H1 (cell line): Measurements from ENCODE around the gene GRAMD1B. TPM values are rescaled to one million over a fixed set of nuclear protein-coding genes. Genes with fewer than 3 reads are reported as not detected.

Experiments
- CTCF ChIA-PET: fragments of 300-600 bp; sonication (Branson Sonifier 250); formaldehyde crosslinking; loops from one replicate; lab custom pipeline; 2021; ENCODE audit not compliant: partially characterized antibody; lab: Charles Lee
- POLR2A ChIA-PET: fragments of 300-600 bp; sonication (Branson Sonifier 250); formaldehyde crosslinking; loops from one replicate; lab custom pipeline; 2021; ENCODE audit warnings: inconsistent platforms; ENCODE audit not compliant: partially characterized antibody; lab: Charles Lee
- DNase-seq, 2 experiments: peaks; one replicate each; pipeline versions ENCODE4 v3.0.0 to v3.0.0-alpha.2; 2010 to 2022; ENCODE audit warnings: low spot score in 2 of 2, low read depth in 1 of 2, mixed read lengths in 1 of 2
- FAIRE-seq: peaks from 2 replicates; lab custom pipeline; 2011; peaks lifted over from hg19 to GRCh38; lab: Jason Lieb, UNC
- H2AFZ ChIP-seq: 2 replicates; pipeline ENCODE4 v1.8.1; 2012; ENCODE audit warnings: low read length, inconsistent platforms
- H2AK5ac ChIP-seq: 2 replicates; pipeline ENCODE4 v1.6.1; 2013; ENCODE audit warnings: low read depth, low read length
- H2BK120ac ChIP-seq: replicated peaks from 2 replicates; pipeline ENCODE3; 2013; ENCODE audit warnings: low read depth, low read length, inconsistent platforms
- H2BK12ac ChIP-seq: 2 replicates; pipeline ENCODE4 v1.6.1; 2013; ENCODE audit warnings: low read depth, low read length
- H2BK15ac ChIP-seq: 2 replicates; pipeline ENCODE4 v1.6.1; 2013; ENCODE audit warnings: low read length
- H2BK20ac ChIP-seq: 2 replicates; pipeline ENCODE4 v1.6.1; 2013; ENCODE audit warnings: low read length
- H2BK5ac ChIP-seq: 2 replicates; pipeline ENCODE4 v1.6.1; 2013; ENCODE audit warnings: low read depth, low read length
- H3K14ac ChIP-seq: 2 replicates; pipeline ENCODE4 v1.6.1; 2013; ENCODE audit warnings: inconsistent platforms; ENCODE audit not compliant: insufficient read length
- H3K18ac ChIP-seq: 2 replicates; pipeline ENCODE4 v1.6.1; 2013; ENCODE audit warnings: low read length; ENCODE audit errors: extremely low read depth
- H3K23ac ChIP-seq: 2 replicates; pipeline ENCODE4 v1.6.1; 2013; ENCODE audit warnings: inconsistent platforms; ENCODE audit not compliant: insufficient read length
- H3K23me2 ChIP-seq: 2 replicates; pipeline ENCODE4 v1.6.1; 2013; ENCODE audit warnings: low read depth, low read length
- H3K27ac ChIP-seq: 2 replicates; pipeline ENCODE4 v1.6.1; 2011; ENCODE audit warnings: low read depth, low read length, inconsistent platforms
- H3K27me3 ChIP-seq, 4 experiments: replicated peaks in 1 of 4; 1 replicate in 1 of 4; 2 replicates in 3 of 4; pipeline versions ENCODE4 v1.6.1 to v1.8.1; 2011 to 2013; ENCODE audit warnings: low read length in 3 of 4, mild to moderate bottlenecking in 3 of 4, inconsistent platforms in 2 of 4, mixed read lengths in 2 of 4, moderate library complexity in 1 of 4; ENCODE audit not compliant: control insufficient read depth in 3 of 4, insufficient read depth in 3 of 4; ENCODE audit errors: extremely low read depth in 1 of 4
- H3K36me3 ChIP-seq, 4 experiments: 2 replicates each; pipeline versions ENCODE4 v1.6.1 to v1.8.1; 2011 to 2013; ENCODE audit warnings: mild to moderate bottlenecking in 4 of 4, low read length in 3 of 4, moderate library complexity in 2 of 4, control low read depth in 1 of 4, inconsistent platforms in 1 of 4; ENCODE audit not compliant: insufficient read depth in 4 of 4, control insufficient read depth in 2 of 4
- H3K4ac ChIP-seq: replicated peaks from 2 replicates; pipeline ENCODE3; 2013; ENCODE audit warnings: low read length, low read depth, mixed read lengths, inconsistent platforms; ENCODE audit not compliant: insufficient read length
- H3K4me1 ChIP-seq, 4 experiments: replicated peaks in 1 of 4; 1 replicate in 1 of 4; 2 replicates in 3 of 4; pipeline versions ENCODE4 v1.6.1 to v1.8.1; 2011 to 2013; ENCODE audit warnings: low read length in 3 of 4, inconsistent platforms in 2 of 4, mixed read lengths in 1 of 4; ENCODE audit not compliant: insufficient read depth in 4 of 4, control insufficient read depth in 3 of 4
- H3K4me2 ChIP-seq, 2 experiments: 2 replicates each; pipeline versions ENCODE4 v1.6.1 to v1.8.1; 2011 to 2013; ENCODE audit warnings: low read depth in 2 of 2, low read length in 2 of 2, control low read depth in 1 of 2, inconsistent platforms in 1 of 2, mild to moderate bottlenecking in 1 of 2; ENCODE audit not compliant: insufficient read depth in 1 of 2
- H3K4me3 ChIP-seq, 4 experiments: fragments of 200-600, 300-600 bp in 1 of 4; sonication (generic), shearing (Covaris generic), sonication (Bioruptor Twin) in 1 of 4; 2 replicates each; pipeline versions ENCODE4 v1.5.1 to v1.8.1; 2011 to 2016; ENCODE audit warnings: low read length in 4 of 4, low read depth in 3 of 4, control low read depth in 2 of 4, inconsistent platforms in 2 of 4, mild to moderate bottlenecking in 2 of 4, mixed read lengths in 1 of 4, moderate library complexity in 1 of 4; ENCODE audit not compliant: insufficient read depth in 2 of 4; ENCODE audit errors: extremely low read depth in 1 of 4
- H3K56ac ChIP-seq: replicated peaks from 2 replicates; pipeline ENCODE3; 2013; ENCODE audit warnings: low read depth, mild to moderate bottlenecking, mixed read lengths, low read length, inconsistent platforms; ENCODE audit not compliant: insufficient read length
- H3K79me1 ChIP-seq: 2 replicates; pipeline ENCODE4 v1.6.1; 2013; ENCODE audit warnings: low read depth, low read length, control low read depth
- H3K79me2 ChIP-seq, 2 experiments: 2 replicates each; pipeline versions ENCODE4 v1.6.1 to v1.8.1; 2012 to 2013; ENCODE audit warnings: low read length in 2 of 2, mild to moderate bottlenecking in 2 of 2, inconsistent platforms in 1 of 2; ENCODE audit not compliant: insufficient read depth in 2 of 2, control insufficient read depth in 1 of 2
- H3K9ac ChIP-seq, 4 experiments: replicated peaks in 1 of 4; 1 replicate in 1 of 4; 2 replicates in 3 of 4; pipeline versions ENCODE4 v1.6.1 to v1.8.1; 2011 to 2013; ENCODE audit warnings: low read depth in 3 of 4, low read length in 3 of 4, control low read depth in 2 of 4, mild to moderate bottlenecking in 2 of 4, moderate library complexity in 2 of 4, inconsistent platforms in 1 of 4; ENCODE audit errors: extremely low read depth in 1 of 4
- H3K9me3 ChIP-seq, 2 experiments: 2 replicates each; pipeline versions ENCODE4 v1.6.1 to v1.8.1; 2012 to 2013; ENCODE audit warnings: mild to moderate bottlenecking in 2 of 2, moderate library complexity in 2 of 2, control low read depth in 1 of 2, inconsistent platforms in 1 of 2, low read depth in 1 of 2, low read length in 1 of 2, mixed read lengths in 1 of 2; ENCODE audit not compliant: insufficient read depth in 2 of 2
- H4K20me1 ChIP-seq, 2 experiments: replicated peaks in 1 of 2; 2 replicates each; pipeline versions ENCODE3 to v1.8.1; 2011 to 2013; ENCODE audit warnings: inconsistent platforms in 2 of 2, low read length in 2 of 2, mild to moderate bottlenecking in 1 of 2; ENCODE audit not compliant: insufficient read depth in 2 of 2, control insufficient read depth in 1 of 2
- H4K5ac ChIP-seq: 2 replicates; pipeline ENCODE4 v1.6.1; 2013; ENCODE audit warnings: low read length, low read depth, mixed read lengths, inconsistent platforms; ENCODE audit not compliant: insufficient read length
- H4K8ac ChIP-seq: 2 replicates; pipeline ENCODE4 v1.8.0; 2013; ENCODE audit warnings: mild to moderate bottlenecking, moderate library complexity, low read length, inconsistent platforms; ENCODE audit not compliant: insufficient read depth; ENCODE audit errors: extremely low read depth
- H4K91ac ChIP-seq: replicated peaks from 2 replicates; pipeline ENCODE3; 2013; ENCODE audit warnings: low read length, mixed read lengths, inconsistent platforms; ENCODE audit not compliant: insufficient read length
- KDM5A ChIP-seq: fragments of 200-600 bp; IDR thresholded peaks from 2 replicates; pipeline ENCODE4 v1.7.1; 2012; ENCODE audit warnings: mild to moderate bottlenecking, low read length, inconsistent platforms, mixed read lengths
- TEAD4 ChIP-seq: IDR thresholded peaks from 2 replicates; pipeline ENCODE4 v1.6.1; 2012; ENCODE audit warnings: low read depth, low read length, inconsistent platforms, mixed read lengths
- WGBS, 2 experiments: shearing (Covaris generic) in 1 of 2; methylation state at CpG; one replicate each; pipeline versions ENCODE4 v1.1.6 to v1.1.7; 2013 to 2015; ENCODE audit warnings: low lambda C conversion rate in 2 of 2, mixed read lengths in 2 of 2, inconsistent platforms in 1 of 2, low coverage in 1 of 2, missing lambda C conversion rate in 1 of 2; ENCODE audit not compliant: insufficient replicate concordance in 2 of 2, insufficient coverage in 1 of 2, insufficient read length in 1 of 2; ENCODE audit errors: extremely low coverage in 1 of 2, missing lambda C conversion rate in 1 of 2; 5-methylcytosine and 5-hydroxymethylcytosine counted together
- polyA plus RNA-seq, 7 experiments: library from polyadenylated mRNA; depleted of rRNA in 3 of 7; stranded (reverse) in 5 of 7; unstranded in 2 of 7; fragments of >200 nt in 5 of 7; fragments of 200-250 nt in 2 of 7; gene quantifications; 1 replicate in 5 of 7; 2 replicates in 1 of 7; 4 replicates in 1 of 7; pipeline versions ENCODE4 v1.2.1 to v1.2.3, GENCODE V29; 2011 to 2013; ENCODE audit warnings: missing spikeins in 2 of 7, mixed read lengths in 2 of 7
- total RNA-seq: library from RNA; stranded (reverse); fragmentation: NEBNext Ultra II Directional; extraction: Animal tissue kit (Norgen Biotek cat#: 25700); gene quantifications from 2 replicates; pipeline ENCODE4 v1.2.1, GENCODE V29; 2021

GRAMD1B gene
- total and polyA plus RNA-seq, 2 of the 8 experiments (the other 6 are each of a cell fraction or from before 2014, with no cell fraction given): 10.1 to 21.2 TPM

- Histone ChIP-seq H4K91ac (no peak overlapping the region), H4K5ac (no peak overlapping the region), H3K79me1 (no peaks in the 10 kb centered on the region; the same call in 1 of the 2 replicates), H3K79me2 (peaks cover 0 to 12% of the 10 kb centered on the region in 2 experiments; a peak in 2 of 4 replicates), H3K23me2 (no peaks in the 10 kb centered on the region), H3K9ac (no peak overlapping the region), H2BK20ac (no peak overlapping the region), H3K56ac (no peak overlapping the region), H3K9me3 (peaks cover 1 to 2% of the 10 kb centered on the region in 2 experiments; a peak in 2 of 4 replicates), H2AK5ac (no peak overlapping the region), H3K27ac (no peak overlapping the region), H2BK12ac (peak overlapping the region; percentile 32; the same call in 1 of the 2 replicates), H3K14ac (no peak overlapping the region), H3K36me3 (peaks cover 0 to 3% (median 0%) of the 10 kb centered on the region in 4 experiments; a peak in 1 of 8 replicates), H3K4ac (no peak overlapping the region), H2BK5ac (no peak overlapping the region; the same call in none of the 2 replicates), H2BK15ac (peak overlapping the region; percentile 36; the same call in 1 of the 2 replicates), H3K18ac (no peak overlapping the region), H2AFZ (no peak overlapping the region), H3K4me1 (peaks cover 2 to 10% (median 9%) of the 10 kb centered on the region in 4 experiments), H3K23ac (no peak overlapping the region), H4K20me1 (no peaks in the 10 kb centered on the region), H4K8ac (no peak overlapping the region), H2BK120ac (no peak overlapping the region), H3K4me2 (peak overlapping the region in 1 of 2 experiments; percentile 10; a peak in 1 of 4 replicates), H3K4me3 (no peak overlapping the region), H3K27me3 (no peaks in the 10 kb centered on the region)
- POLR2A ChIA-PET: interaction anchor here (1.6 kb wide), 1 partner anchor 11 kb away, joined by 3 read pairs; no protein-coding TSS in a partner anchor
- TF ChIP-seq KDM5A (no peak), TEAD4 (0 out of 2 replicates have a peak, but pooled peaks have one; percentile 14)
- CTCF ChIA-PET: interaction anchor here (0.6 to 8.9 kb wide), 7 partner anchors 14 to 1043 kb away, joined by 3 to 81 read pairs (median 4); no protein-coding TSS in a partner anchor
- WGBS, 2 experiments: 83% methylated on average over 7 of the region's 7 CpGs; no CpG with 5 or more reads in 1 of the 2 experiments
- FAIRE-seq (no peak), DNase-seq (no peak)
These were observed 8.1 kb downstream of the GRAMD1B start for GRCh38 chr11:123438131-123438627.
